WI38 (cell line): ENCODE results near the gene BBX.

Source experiments
- H3K4me3 ChIP-seq: 2 replicates; pipeline ENCODE4 v1.5.1; 2011; ENCODE audit warnings: low read depth, mild to moderate bottlenecking, control low read depth, low read length
- CTCF ChIP-seq: IDR thresholded peaks from 2 replicates; pipeline ENCODE4 v1.5.1; 2012; ENCODE audit warnings: low read depth, mild to moderate bottlenecking, control low read depth, low read length

The BBX gene

GRCh38 chr3:107753976-107754375 lies 231.2 kb downstream of the BBX start:
- no peak for TF ChIP-seq CTCF
- no peak overlapping the region for H3K4me3 ChIP-seq

- no peak overlapping the region for H3K4me3 ChIP-seq
- no peak for TF ChIP-seq CTCF
Measured at GRCh38 chr3:107756649-107757048, 233.9 kb downstream of the BBX start.

- TF ChIP-seq CTCF = no peak
- no peak overlapping the region for H3K4me3 ChIP-seq
Measured at GRCh38 chr3:107757140-107757539, 234.4 kb downstream of the BBX start.

GRCh38 chr3:107760144-107760543 lies 237.4 kb downstream of the BBX start:
- no peak for TF ChIP-seq CTCF

DNA sequence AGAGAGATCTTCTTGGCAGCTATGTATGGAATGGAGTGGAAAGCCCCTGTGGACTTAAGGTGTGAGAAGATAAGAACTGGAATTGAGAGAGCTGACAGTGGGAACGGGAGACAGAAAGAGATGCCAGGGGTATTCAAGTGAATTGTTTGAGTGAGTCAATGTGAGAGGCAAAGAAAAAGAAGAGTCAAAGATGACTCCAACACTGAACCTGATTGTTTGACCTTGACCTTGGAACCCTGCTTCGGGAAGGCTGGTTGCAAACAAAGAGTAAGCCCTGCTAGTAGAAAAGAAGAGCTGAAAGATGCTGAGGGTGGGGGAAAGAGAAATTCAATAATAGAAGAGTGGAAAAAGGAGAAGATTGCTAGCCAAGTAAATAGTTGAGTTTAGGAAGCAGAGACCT lies 238.6 kb downstream of the BBX start:
- H3K4me3 ChIP-seq = no peak overlapping the region
- no peak for TF ChIP-seq CTCF

More at GRCh38 chr3:107760144-107760543, 237.4 kb downstream of the BBX start:
- H3K4me3 ChIP-seq = no peak overlapping the region

- H3K4me3 ChIP-seq = no peak overlapping the region
- no peak for TF ChIP-seq CTCF
Measured at GRCh38 chr3:107765524-107765923, 242.8 kb downstream of the BBX start.

GRCh38 chr3:107767897-107768605 lies 245.3 kb downstream of the BBX start:
- no peak for TF ChIP-seq CTCF
- H3K4me3 ChIP-seq = no peak overlapping the region
